GM19395 (cell line): Measurements from ENCODE around the gene EDN1.

Experiments used
- ATAC-seq: cut with Tn5 transposase; IDR thresholded peaks from one replicate; pipeline ENCODE4 v1.9.1; 2021; ENCODE audit warnings: mild to moderate bottlenecking, moderate library complexity; ENCODE audit not compliant: unreplicated experiment

The EDN1 gene

GRCh38 chr6:12289933-12290820, at the start of gene EDN1:
Gene EDN1 (plus strand): TSS chr6:12290361. CDS start chr6:12290630, 269 bp downstream.
- ATAC-seq = peak; percentile 82

- no peak for ATAC-seq
Observed at GRCh38 chr6:12241493-12242175, 48.5 kb upstream of the EDN1 start.

- ATAC-seq = no peak
Observed at GRCh38 chr6:12243169-12243568, 47.0 kb upstream of the EDN1 start.

- no peak for ATAC-seq
Observed at GRCh38 chr6:12245360-12245759, 44.8 kb upstream of the EDN1 start.

GRCh38 chr6:12245763-12246718, 44.1 kb upstream of the EDN1 start:
- ATAC-seq = no peak

GRCh38 chr6:12246900-12247299, 43.3 kb upstream of the EDN1 start:
- no peak for ATAC-seq

- ATAC-seq = no peak
Observed at GRCh38 chr6:12249541-12250382, 40.4 kb upstream of the EDN1 start.

- ATAC-seq = no peak
Observed at GRCh38 chr6:12250383-12250770, 39.8 kb upstream of the EDN1 start.

- ATAC-seq = no peak
Observed at GRCh38 chr6:12254210-12254609, 36.0 kb upstream of the EDN1 start.

GRCh38 chr6:12258191-12258590, 32.0 kb upstream of the EDN1 start:
- no peak for ATAC-seq

GRCh38 chr6:12258591-12259075, 31.5 kb upstream of the EDN1 start:
- no peak for ATAC-seq

GRCh38 chr6:12260458-12261093, 29.6 kb upstream of the EDN1 start:
- no peak for ATAC-seq

- no peak for ATAC-seq
Observed at GRCh38 chr6:12261502-12261901, 28.7 kb upstream of the EDN1 start.

GRCh38 chr6:12262236-12263061, 27.7 kb upstream of the EDN1 start:
- ATAC-seq = no peak

GRCh38 chr6:12263403-12263802, 26.8 kb upstream of the EDN1 start:
- ATAC-seq = no peak

GRCh38 chr6:12264671-12265070, 25.5 kb upstream of the EDN1 start:
- no peak for ATAC-seq

GRCh38 chr6:12265296-12265695, 24.9 kb upstream of the EDN1 start:
- no peak for ATAC-seq

GRCh38 chr6:12265791-12266190, 24.4 kb upstream of the EDN1 start:
- no peak for ATAC-seq

GRCh38 chr6:12266571-12266970, 23.6 kb upstream of the EDN1 start:
- ATAC-seq = no peak
